CD4-positive, alpha-beta T cell treated with Interleukin-15 for 1 hour (primary cell): ENCODE data around the gene ZNF491.
"Not testable (repeated sequence)": the region's sequence is repeated elsewhere in the genome, so short reads cannot be mapped to it uniquely, and the experiment has no call there.

ENCODE experiments used
- DNase-seq: peaks from one replicate; pipeline ENCODE4 v3.0.0-alpha.2; 2020

The ZNF491 gene

GRCh38 chr19:11807099-11807380 lies 8.7 kb downstream of the ZNF491 start:
- no peak for DNase-seq

GRCh38 chr19:11813703-11814028 lies 15.3 kb downstream of the ZNF491 start:
- DNase-seq: no peak

GRCh38 chr19:11814029-11814699 lies 15.8 kb downstream of the ZNF491 start, which contains the start of gene ZNF440:
Gene ZNF440 (plus strand): TSS chr19:11814273. CDS start chr19:11814448, 175 bp downstream.
- peak; percentile 85 for DNase-seq

DNA sequence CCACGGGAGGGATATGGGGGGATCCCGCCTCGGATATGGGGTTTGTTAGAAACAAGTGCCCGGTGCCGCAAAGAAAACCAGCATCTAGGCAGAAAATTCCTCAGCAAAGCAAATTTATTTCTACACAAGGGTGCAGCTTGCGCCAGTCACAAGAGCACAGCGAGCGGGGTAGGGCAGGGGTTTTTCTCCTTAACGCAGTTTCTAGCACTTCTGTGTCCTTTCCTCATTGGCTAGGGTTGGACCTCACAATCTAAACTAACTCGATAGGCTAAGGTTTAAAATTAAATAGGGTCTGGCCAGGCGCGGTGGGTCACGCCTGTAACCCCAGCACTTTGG lies 16.3 kb downstream of the ZNF491 start:
- DNase-seq: no peak

DNA sequence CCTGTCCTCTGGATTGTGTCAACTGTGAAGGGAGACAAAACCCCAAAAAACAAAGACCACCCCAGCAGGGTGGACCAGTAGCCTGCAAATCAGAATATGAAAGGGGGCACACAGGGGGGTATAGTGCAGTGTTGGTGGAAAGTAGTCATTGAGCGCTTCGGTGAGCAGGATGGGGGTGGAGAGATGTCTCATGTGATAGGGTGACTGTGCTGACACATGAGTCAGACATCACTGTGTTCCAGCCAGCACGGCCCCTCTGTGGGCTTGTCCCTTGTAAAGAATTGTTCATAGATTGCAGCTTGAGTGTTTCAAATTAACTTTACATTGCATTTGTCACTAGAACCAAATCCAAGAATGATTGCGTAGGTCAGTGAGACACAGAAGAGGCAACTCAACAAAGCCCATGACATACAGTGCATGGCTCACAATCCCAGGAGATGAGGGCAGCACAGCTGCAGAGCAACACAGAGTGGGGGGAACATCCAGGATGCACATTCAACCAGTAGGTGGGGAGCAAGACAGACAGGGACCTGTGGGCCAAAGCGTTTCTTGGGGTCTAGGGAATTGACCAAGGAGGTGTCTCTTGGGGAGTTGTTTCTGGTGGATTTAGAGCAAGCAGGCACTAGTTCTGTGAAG lies 23.3 kb downstream of the ZNF491 start:
- DNase-seq: no peak

DNA sequence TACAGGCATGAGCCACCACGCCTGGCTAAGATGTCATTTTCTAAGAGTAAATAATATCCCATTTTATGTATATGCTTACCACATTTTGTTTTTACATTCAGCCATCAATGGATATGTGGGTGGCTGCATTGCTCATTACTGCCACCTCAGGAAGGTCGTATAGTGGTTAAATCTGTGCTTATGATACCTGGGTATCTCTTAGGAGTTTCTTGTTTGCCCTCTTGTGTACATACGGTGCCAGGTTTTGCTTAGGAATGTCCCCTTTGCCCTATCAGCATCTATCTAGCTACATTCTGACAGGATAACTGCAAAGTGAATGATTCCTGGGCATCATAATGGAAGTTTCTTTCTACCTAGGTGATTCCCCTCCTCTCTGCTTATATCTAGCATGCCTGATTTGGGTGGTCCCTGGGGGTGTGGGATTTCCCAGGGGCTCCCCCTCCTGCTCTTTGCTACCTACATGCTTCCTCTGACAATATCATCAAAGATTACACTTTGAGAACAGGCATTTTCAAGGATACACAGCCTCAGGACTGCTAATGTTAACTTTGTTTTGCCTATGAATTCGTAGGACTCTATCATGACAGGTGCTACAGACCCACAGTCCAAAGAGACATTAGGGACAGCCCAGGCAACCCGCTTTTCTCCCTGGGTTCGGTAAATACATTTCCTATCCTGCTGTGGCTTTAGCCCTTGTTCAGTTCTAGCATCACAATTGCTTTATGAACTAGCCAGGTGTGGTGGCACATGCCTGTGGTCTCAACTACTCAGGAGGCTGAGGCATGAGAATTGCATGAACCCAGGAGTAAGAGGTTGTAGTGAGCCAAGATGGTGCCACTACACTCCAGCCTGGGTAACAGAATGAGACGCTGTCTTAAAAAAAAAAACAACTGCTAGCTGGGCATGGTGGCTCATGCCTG lies 30.9 kb downstream of the ZNF491 start:
- DNase-seq: not testable (repeated sequence)

DNA sequence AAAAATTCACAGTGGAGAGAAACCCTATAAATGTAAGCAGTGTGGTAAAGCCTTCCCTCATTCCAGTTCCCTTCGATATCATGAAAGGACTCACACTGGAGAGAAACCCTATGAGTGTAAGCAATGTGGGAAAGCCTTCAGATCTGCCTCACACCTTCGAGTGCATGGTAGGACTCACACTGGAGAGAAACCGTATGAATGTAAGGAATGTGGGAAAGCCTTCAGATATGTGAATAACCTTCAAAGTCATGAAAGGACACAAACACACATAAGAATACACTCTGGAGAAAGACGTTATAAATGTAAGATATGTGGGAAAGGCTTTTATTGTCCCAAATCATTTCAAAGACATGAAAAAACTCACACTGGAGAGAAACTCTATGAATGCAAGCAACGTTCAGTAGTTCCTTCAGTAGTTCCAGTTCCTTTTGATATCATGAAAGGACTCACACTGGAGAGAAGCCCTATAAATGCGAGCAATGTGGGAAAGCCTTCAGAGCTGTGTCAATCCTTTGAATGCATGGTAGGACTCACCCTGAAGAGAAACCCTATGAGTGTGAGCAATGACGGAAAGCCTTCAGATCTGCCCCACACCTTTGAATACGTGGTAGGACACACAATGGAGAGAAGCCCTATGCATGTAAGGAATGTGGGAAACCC lies 34.1 kb downstream of the ZNF491 start:
- no peak for DNase-seq

DNA sequence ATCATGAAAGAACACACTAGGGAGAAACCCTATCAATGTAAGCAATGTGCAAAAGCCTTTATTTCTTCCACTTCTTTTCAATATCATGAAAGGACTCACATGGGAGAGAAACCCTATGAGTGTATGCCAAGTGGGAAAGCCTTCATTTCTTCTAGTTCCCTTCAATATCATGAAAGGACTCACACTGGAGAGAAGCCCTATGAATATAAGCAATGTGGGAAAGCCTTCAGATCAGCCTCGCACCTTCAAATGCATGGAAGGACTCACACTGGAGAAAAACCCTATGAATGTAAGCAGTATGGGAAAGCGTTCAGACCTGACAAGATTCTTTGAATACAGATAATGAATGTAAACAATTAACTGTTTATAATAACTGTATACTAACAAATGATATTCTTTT lies 35.2 kb downstream of the ZNF491 start:
- DNase-seq: no peak

- not testable (repeated sequence) for DNase-seq
Observed at GRCh38 chr19:11835626-11836066, 37.3 kb downstream of the ZNF491 start.

DNA sequence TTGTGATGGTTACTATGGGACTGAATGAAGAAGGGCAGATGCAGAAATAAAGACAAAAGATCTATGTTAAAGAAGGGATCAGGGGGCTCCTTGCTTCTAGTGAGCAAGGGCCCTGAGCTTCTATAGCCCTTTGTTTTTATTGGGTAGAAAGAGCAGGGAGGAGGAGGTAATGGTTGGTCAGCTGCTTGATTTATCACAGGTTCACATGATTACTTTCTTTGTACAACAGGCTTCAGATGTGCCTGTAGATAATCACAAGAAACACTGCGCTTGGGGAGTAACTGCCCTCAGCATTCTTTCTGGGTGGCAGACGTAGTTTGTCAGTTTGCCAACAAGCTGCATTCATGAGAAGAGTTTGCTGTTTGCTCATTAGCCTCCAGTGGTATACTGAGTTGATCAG lies 45.4 kb downstream of the ZNF491 start:
- no peak for DNase-seq

- DNase-seq: not testable (repeated sequence)
Observed at GRCh38 chr19:11847615-11848014, 49.3 kb downstream of the ZNF491 start.

- DNase-seq: no peak
Observed at GRCh38 chr19:11848200-11848593, 49.9 kb downstream of the ZNF491 start.

GRCh38 chr19:11848594-11849469 lies 50.5 kb downstream of the ZNF491 start, which contains the start of gene ZNF439:
Gene ZNF439 (plus strand): TSS chr19:11848726. CDS start chr19:11848868, 142 bp downstream.
- DNase-seq: peak; percentile 88

- not testable (repeated sequence) for DNase-seq
Observed at GRCh38 chr19:11850289-11850688, 52.0 kb downstream of the ZNF491 start.

DNA sequence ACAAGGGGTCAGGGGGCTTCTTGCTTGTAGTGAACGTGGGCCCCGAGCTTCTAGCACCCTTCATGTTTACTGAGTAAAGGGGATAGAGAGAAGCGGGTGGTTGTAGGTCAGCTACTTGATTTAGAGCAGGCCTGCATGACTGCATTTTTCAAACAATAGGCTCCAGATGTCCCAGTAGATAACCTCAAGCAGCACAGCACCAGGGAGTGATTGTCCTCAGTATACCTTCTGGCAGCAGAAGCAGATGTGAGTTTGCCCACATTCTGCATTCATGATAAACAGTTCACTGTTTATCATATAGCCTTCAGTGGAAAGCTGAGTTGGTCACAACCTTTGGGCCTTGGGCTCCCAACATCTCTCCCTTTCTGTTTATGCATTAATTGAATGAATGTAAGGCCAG lies 55.0 kb downstream of the ZNF491 start:
- DNase-seq: no peak

DNA sequence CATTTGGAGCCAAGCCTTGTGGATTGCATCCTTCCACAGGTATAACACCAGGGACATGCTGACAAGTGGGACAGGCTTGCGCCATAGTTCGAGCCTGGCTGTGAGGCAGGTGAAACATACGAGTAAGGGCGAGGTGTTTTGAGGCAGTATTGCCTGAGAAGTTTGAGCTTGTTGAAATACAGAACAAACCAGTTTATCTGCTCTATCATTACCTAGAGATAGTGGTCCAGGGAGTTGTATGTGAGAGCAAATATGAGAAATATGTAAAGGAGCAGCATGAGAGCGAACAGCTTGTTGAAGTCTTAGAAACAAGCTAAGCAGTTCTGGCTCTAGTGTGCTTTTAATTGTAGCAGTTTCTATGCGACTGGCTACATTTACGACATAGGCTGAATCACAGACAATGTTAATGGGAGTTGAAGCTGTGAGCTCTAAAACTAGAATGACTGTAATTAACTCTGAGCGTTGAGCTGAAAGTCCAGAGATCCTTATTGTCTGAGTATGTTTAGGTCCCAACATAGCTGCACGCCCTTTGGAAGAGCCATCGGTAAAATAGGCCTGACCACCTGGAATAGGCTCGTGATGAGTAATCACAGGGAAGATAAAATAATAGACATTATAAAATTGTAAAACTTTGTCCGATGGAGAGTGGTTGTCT lies 58.4 kb downstream of the ZNF491 start:
- DNase-seq: no peak
